Lung (tissue), 12 donors: ENCODE data around the gene FBLN5. TPM values are rescaled to one million over a fixed set of nuclear protein-coding genes. Genes with fewer than 3 reads are reported as not detected.

Experiments used
- ATAC-seq: fragments of 200-7000 bp; cut with Tn5 transposase; one replicate; pipeline ENCODE4 v1.9.1; 2020; ENCODE audit warnings: moderate number of reproducible peaks; ENCODE audit not compliant: insufficient read depth, low FRiP score
- DNase-seq, 3 donors: peaks; one replicate each; pipeline ENCODE4 v3.0.0-alpha.2; 2013 to 2017
- H3K27ac ChIP-seq, 2 donors: one replicate each; pipeline ENCODE4 v1.5.1; 2013; ENCODE audit warnings: mild to moderate bottlenecking in 2 of 2, moderate library complexity in 2 of 2, control low read depth in 1 of 2, inconsistent platforms in 1 of 2, low read depth in 1 of 2, low read length in 1 of 2
- H3K27me3 ChIP-seq, 3 donors: one replicate each; pipeline ENCODE4 v1.5.1; 2013; ENCODE audit warnings: low read length in 2 of 3; ENCODE audit not compliant: control insufficient read depth in 3 of 3, insufficient read depth in 3 of 3
- H3K36me3 ChIP-seq, 4 donors: one replicate each; pipeline ENCODE4 v1.5.1; 2013; ENCODE audit warnings: low read length in 4 of 4, mild to moderate bottlenecking in 1 of 4, moderate library complexity in 1 of 4; ENCODE audit not compliant: control insufficient read depth in 4 of 4, insufficient read depth in 4 of 4
- H3K4me1 ChIP-seq, 5 donors: one replicate each; pipeline ENCODE4 v1.5.1; 2013; ENCODE audit warnings: low read length in 5 of 5, mild to moderate bottlenecking in 2 of 5, moderate library complexity in 1 of 5; ENCODE audit not compliant: control insufficient read depth in 5 of 5, insufficient read depth in 5 of 5
- H3K4me3 ChIP-seq: one replicate; pipeline ENCODE4 v1.5.1; 2013; ENCODE audit warnings: mild to moderate bottlenecking, control low read depth, moderate library complexity
- H3K9ac ChIP-seq, 2 donors: one replicate each; pipeline ENCODE4 v1.5.1; 2013; ENCODE audit warnings: low read length in 2 of 2, control low read depth in 1 of 2; ENCODE audit not compliant: insufficient read depth in 1 of 2
- H3K9me3 ChIP-seq, 4 donors: one replicate each; pipeline ENCODE4 v1.5.1; 2013; ENCODE audit warnings: low read length in 3 of 4, mild to moderate bottlenecking in 1 of 4, moderate library complexity in 1 of 4; ENCODE audit not compliant: control insufficient read depth in 4 of 4, insufficient read depth in 3 of 4
- WGBS, 2 donors: extraction: QIAGEN DNeasy Blood & Tissue Kit; methylation state at CpG; one replicate each; pipeline ENCODE4 v1.1.7; 2013; 5-methylcytosine and 5-hydroxymethylcytosine counted together
- polyA plus RNA-seq, 2 donors: library from polyadenylated mRNA; stranded (reverse); fragments of 200-250 nt; gene quantifications; one replicate each; pipeline ENCODE4 v1.2.1, GENCODE V29; 2013
- total RNA-seq, 2 donors: library from RNA; depleted of rRNA in 1 of 2; stranded (reverse); fragments of >200 nt in 1 of 2; gene quantifications; one replicate each; pipeline ENCODE4 v1.2.1, GENCODE V29; 2014 to 2021
- TF ChIP-seq, protein P1 (sequence below): IDR thresholded peaks from 2 replicates; pipeline ENCODE4 v1.5.1; 2012; ENCODE audit warnings: mild to moderate bottlenecking; ENCODE audit errors: control extremely low read depth, extremely low read depth
- donor health status: control.
- donor health status: control.
- donor health status: Bipolar disorder and iron deficiency.
- donor health status: healthy.
- donor health status: DM: yes; HTN: yes; CAD: no.

The FBLN5 gene
- total and polyA plus RNA-seq, 4 donors: 43.1 to 83.0 (median 72.0) TPM

DNA sequence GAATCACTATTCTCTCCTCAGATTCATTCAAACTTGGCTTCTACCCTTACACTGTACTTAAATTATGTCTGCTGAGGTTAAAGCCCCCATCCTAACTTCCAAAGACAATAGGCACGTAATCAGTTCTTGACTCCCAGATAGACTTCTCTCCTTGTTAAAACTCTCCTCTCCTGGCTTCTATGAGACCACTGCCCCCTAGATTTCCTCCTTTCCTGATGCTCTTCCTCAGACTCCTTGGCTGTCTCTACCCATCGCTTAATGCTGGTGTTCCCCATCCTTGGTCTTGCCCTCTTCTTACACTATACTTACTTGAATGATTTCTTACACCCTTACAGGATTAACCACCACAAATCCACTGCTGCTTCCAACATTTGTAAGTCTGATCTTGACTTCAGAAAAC is 112.9 kb downstream of the FBLN5 start:
- peaks cover 0 to 7% (median 0%) of the 10 kb centered on the region in 5 donors for H3K4me1 ChIP-seq
- DNase-seq (no peak), ATAC-seq (no peak)
- no peaks in the 10 kb centered on the region for H3K9me3 ChIP-seq
- no peak overlapping the region for H3K4me3 ChIP-seq
- 55 to 75% methylated on average over 2 of the region's 2 CpGs for WGBS, 2 donors
- H3K27me3 ChIP-seq: peaks cover 0 to 47% (median 33%) of the 10 kb centered on the region in 3 donors
- H3K27ac ChIP-seq: peak overlapping the region in 1 of 2 donors; percentile 67
- no peak overlapping the region for H3K9ac ChIP-seq
- TF ChIP-seq, protein P1, sequence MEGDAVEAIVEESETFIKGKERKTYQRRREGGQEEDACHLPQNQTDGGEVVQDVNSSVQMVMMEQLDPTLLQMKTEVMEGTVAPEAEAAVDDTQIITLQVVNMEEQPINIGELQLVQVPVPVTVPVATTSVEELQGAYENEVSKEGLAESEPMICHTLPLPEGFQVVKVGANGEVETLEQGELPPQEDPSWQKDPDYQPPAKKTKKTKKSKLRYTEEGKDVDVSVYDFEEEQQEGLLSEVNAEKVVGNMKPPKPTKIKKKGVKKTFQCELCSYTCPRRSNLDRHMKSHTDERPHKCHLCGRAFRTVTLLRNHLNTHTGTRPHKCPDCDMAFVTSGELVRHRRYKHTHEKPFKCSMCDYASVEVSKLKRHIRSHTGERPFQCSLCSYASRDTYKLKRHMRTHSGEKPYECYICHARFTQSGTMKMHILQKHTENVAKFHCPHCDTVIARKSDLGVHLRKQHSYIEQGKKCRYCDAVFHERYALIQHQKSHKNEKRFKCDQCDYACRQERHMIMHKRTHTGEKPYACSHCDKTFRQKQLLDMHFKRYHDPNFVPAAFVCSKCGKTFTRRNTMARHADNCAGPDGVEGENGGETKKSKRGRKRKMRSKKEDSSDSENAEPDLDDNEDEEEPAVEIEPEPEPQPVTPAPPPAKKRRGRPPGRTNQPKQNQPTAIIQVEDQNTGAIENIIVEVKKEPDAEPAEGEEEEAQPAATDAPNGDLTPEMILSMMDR: no peak
- no peaks in the 10 kb centered on the region for H3K36me3 ChIP-seq

DNA sequence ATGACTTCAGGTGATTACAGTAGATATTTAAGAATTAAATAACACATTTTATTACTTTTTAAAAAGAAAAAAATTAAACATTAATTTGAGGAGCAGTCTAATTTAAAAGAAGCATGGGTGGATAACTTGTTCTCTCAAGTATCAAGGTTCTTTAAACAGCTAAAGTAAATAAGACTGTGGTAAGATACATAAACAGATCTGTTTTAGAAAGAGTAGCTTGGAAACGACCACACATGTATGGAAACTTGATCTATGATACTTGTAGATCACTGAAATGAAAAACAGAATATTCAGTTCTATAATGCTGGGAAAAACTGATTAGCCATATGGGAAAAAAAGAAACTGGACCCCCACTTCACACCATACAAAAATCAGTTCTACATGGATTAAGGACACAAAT is 116.2 kb downstream of the FBLN5 start:
- peaks cover 0 to 25% (median 19%) of the 10 kb centered on the region in 3 donors for H3K27me3 ChIP-seq
- no peaks in the 10 kb centered on the region for H3K9me3 ChIP-seq
- TF ChIP-seq, protein P1: no peak
- no peak overlapping the region for H3K9ac ChIP-seq
- no peak overlapping the region for H3K4me3 ChIP-seq
- ATAC-seq (no peak), DNase-seq (peak in 2 of 3 donors; percentile 9 to 20)
- 35 to 48% methylated on average over 1 of the region's 1 CpG for WGBS, 2 donors
- H3K36me3 ChIP-seq: no peaks in the 10 kb centered on the region
- no peaks in the 10 kb centered on the region for H3K4me1 ChIP-seq
- no peak overlapping the region for H3K27ac ChIP-seq

DNA sequence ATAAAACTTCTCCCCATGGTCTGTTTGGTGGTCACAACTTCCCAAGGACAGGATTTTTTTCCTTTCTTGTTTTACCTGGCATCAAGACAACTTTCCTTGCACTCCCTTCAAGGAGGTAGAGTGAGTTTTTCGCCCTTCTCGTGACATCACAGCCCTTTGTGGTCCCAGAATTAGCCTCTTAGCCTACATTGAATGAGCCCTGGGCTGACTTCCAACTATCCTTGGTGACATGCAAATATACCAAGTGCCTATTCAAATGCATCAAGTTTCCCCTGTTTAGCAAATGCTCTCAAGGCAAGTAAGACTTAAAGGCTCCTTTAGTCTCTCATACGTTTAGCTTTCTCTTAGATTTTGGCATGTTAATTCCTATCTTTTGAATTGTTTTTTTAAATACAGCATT is 116.7 kb downstream of the FBLN5 start:
- no peak overlapping the region for H3K4me3 ChIP-seq
- peaks cover 0 to 25% (median 19%) of the 10 kb centered on the region in 3 donors for H3K27me3 ChIP-seq
- TF ChIP-seq, protein P1: no peak
- H3K36me3 ChIP-seq: no peaks in the 10 kb centered on the region
- 48 to 65% methylated on average over 3 of the region's 3 CpGs for WGBS, 2 donors
- H3K9ac ChIP-seq: no peak overlapping the region
- ATAC-seq: peak; percentile 74
- H3K27ac ChIP-seq: no peak overlapping the region
- H3K9me3 ChIP-seq: no peaks in the 10 kb centered on the region
- H3K4me1 ChIP-seq: no peaks in the 10 kb centered on the region
- peak; percentile 83 to 93 (median 85) for DNase-seq

DNA sequence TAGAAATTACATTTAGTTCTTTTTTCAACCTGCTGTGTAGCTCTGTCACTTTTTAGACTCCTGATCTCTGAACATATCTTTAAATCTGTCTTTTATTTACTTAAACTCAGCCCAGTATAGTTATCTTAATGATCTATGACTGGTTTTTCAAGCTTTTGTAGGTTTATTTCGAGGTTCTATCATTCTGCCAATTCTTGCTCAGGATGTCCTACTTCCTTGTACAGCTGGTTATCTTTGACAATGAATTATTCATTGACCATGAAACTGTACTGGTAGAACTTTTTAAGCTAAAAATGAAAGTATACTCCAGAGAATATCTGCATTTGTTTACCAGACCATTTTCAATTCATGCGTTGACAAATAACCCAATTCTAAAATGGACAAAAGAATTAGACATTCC is 118.0 kb downstream of the FBLN5 start:
- no peaks in the 10 kb centered on the region for H3K9me3 ChIP-seq
- H3K4me1 ChIP-seq: no peaks in the 10 kb centered on the region
- ATAC-seq (no peak), DNase-seq (no peak)
- WGBS, 2 donors: 46 to 49% methylated on average over 2 of the region's 2 CpGs
- no peak overlapping the region for H3K4me3 ChIP-seq
- no peaks in the 10 kb centered on the region for H3K36me3 ChIP-seq
- H3K9ac ChIP-seq: no peak overlapping the region
- TF ChIP-seq, protein P1: no peak
- no peak overlapping the region for H3K27ac ChIP-seq
- H3K27me3 ChIP-seq: peaks cover 0 to 14% (median 11%) of the 10 kb centered on the region in 3 donors
